ENCODE results near the gene MYOZ3. TPM values are rescaled to one million over a fixed set of nuclear protein-coding genes. Genes with fewer than 3 reads are reported as not detected.

Gene MYOZ3
- total and polyA plus RNA-seq, 2 of the 8 experiments (the other 6 are each of a cell fraction or from before 2014, with no cell fraction given): 9.6 to 19.1 TPM

GRCh38 chr5:150656191-150657132, 4.6 kb upstream of the MYOZ3 start (continued):
- TF ChIP-seq BCL11A (IDR thresholded peaks at IDR 0.05; ENCODE audit: low read depth in 2 of 2, low read length in 2 of 2): no peak
- TF ChIP-seq EZH2 (IDR thresholded peaks at IDR 0.05; ENCODE audit: low read depth, low read length, severe bottlenecking): no peak
- no peak for TF ChIP-seq HDAC6 (IDR thresholded peaks at IDR 0.05; ENCODE audit: low read depth, low read length)
- TF ChIP-seq MAFK (IDR thresholded peaks at IDR 0.05; ENCODE audit: low read depth, low read length): no peak
- no peak for TF ChIP-seq EP300 (IDR thresholded peaks at IDR 0.05; ENCODE audit: borderline replicate concordance in 1 of 2, low read depth in 2 of 2, low read length in 2 of 2)
- no peak for TF ChIP-seq CBX5 (IDR thresholded peaks at IDR 0.05; ENCODE audit: low read depth, low read length)
- no peak for TF ChIP-seq KDM5A (IDR thresholded peaks at IDR 0.05; ENCODE audit: low read length)
- TF ChIP-seq PHF8 (conservative IDR thresholded peaks at IDR 0.05; ENCODE audit: low read depth, low read length): peak; percentile 64; the same call in 1 of the 2 replicates
- TF ChIP-seq NRF1 (IDR thresholded peaks at IDR 0.05; ENCODE audit: low read depth, low read length): peak; percentile 45
- TF ChIP-seq JUN (IDR thresholded peaks at IDR 0.05; ENCODE audit: low read depth, low read length): no peak
- TF ChIP-seq NANOG (IDR thresholded peaks at IDR 0.05; ENCODE audit: insufficient read depth, low read depth, low read length, poor library complexity, severe bottlenecking): no peak
- TF ChIP-seq RAD21 (IDR thresholded peaks at IDR 0.05 in 1 of 2, conservative IDR thresholded peaks at IDR 0.05 in 1 of 2; ENCODE audit: low read depth in 2 of 2, low read length in 2 of 2): peak; percentile 71 to 79
- TF ChIP-seq ZNF274 (IDR thresholded peaks at IDR 0.05; ENCODE audit: borderline replicate concordance, extremely low read depth, low read length): no peak
- no peak for TF ChIP-seq ATF3 (IDR thresholded peaks at IDR 0.05; ENCODE audit: insufficient read depth, low read depth, low read length)
- TF ChIP-seq YY1 (IDR thresholded peaks at IDR 0.05; ENCODE audit: low read depth, low read length): no peak; the same call in 1 of the 2 replicates
- TF ChIP-seq RBBP5 (IDR thresholded peaks at IDR 0.05; ENCODE audit: borderline replicate concordance, low read depth, low read length): no peak
- no peak for TF ChIP-seq JUND (IDR thresholded peaks at IDR 0.05; ENCODE audit: low read length)
- no peak for TF ChIP-seq CHD2 (IDR thresholded peaks at IDR 0.05; ENCODE audit: low read length)
- TF ChIP-seq POU5F1 (IDR thresholded peaks at IDR 0.05; ENCODE audit: low read depth, low read length): no peak
- no peak for TF ChIP-seq ASH2L (IDR thresholded peaks at IDR 0.05; ENCODE audit: low read length)
- TF ChIP-seq USF2 (IDR thresholded peaks at IDR 0.05; ENCODE audit: low read length): no peak
- no peak for TF ChIP-seq TEAD4 (IDR thresholded peaks at IDR 0.05; ENCODE audit: low read depth, low read length)
